Fibroblast of lung (primary cell): ENCODE measurements around the gene PC. TPM values are rescaled to one million over a fixed set of nuclear protein-coding genes. Genes with fewer than 3 reads are reported as not detected.
A peak's percentile ranks its signal among the peaks of the same experiment; 100 is the strongest.

Experiments used
- DNase-seq, 2 donors: peaks; one replicate each; pipeline versions ENCODE4 v3.0.0 to v3.0.0-alpha.2; 2010; ENCODE audit warnings: low read depth in 2 of 2
- H2AFZ ChIP-seq: 2 replicates; pipeline ENCODE4 v1.5.1; 2012; ENCODE audit warnings: low read length, control low read depth, inconsistent platforms
- H3K27ac ChIP-seq: 2 replicates; pipeline ENCODE4 v1.5.1; 2011; ENCODE audit warnings: low read length, control low read depth; ENCODE audit not compliant: insufficient read depth
- H3K27me3 ChIP-seq: 2 replicates; pipeline ENCODE4 v1.5.1; 2011; ENCODE audit warnings: mild to moderate bottlenecking, low read length; ENCODE audit not compliant: control insufficient read depth, insufficient read depth
- H3K36me3 ChIP-seq: 2 replicates; pipeline ENCODE4 v1.5.1; 2011; ENCODE audit warnings: low read length; ENCODE audit not compliant: control insufficient read depth, insufficient read depth
- H3K4me1 ChIP-seq: 2 replicates; pipeline ENCODE4 v1.5.1; 2011; ENCODE audit warnings: low read length; ENCODE audit not compliant: control insufficient read depth, insufficient read depth; ENCODE audit errors: extremely low read depth
- H3K4me2 ChIP-seq: 2 replicates; pipeline ENCODE4 v1.5.1; 2011; ENCODE audit warnings: low read length, control low read depth; ENCODE audit not compliant: insufficient read depth; ENCODE audit errors: extremely low read depth
- H3K4me3 ChIP-seq, 4 experiments: fragments of 200-600 bp in 1 of 4; sonication (generic) in 1 of 4; replicated peaks in 1 of 4; 2 replicates each; pipeline ENCODE4 v1.5.1; 2011 to 2016; ENCODE audit warnings: low read length in 4 of 4, low read depth in 3 of 4, mild to moderate bottlenecking in 3 of 4, control low read depth in 2 of 4, inconsistent platforms in 1 of 4, mixed read lengths in 1 of 4; ENCODE audit not compliant: insufficient read depth in 1 of 4; ENCODE audit errors: control extremely low read depth in 1 of 4
- H3K79me2 ChIP-seq: 2 replicates; pipeline ENCODE4 v1.5.1; 2012; ENCODE audit warnings: mild to moderate bottlenecking, low read length, inconsistent platforms; ENCODE audit not compliant: control insufficient read depth, insufficient read depth
- H3K9ac ChIP-seq: 2 replicates; pipeline ENCODE4 v1.5.1; 2011; ENCODE audit warnings: mild to moderate bottlenecking, low read length, control low read depth; ENCODE audit not compliant: insufficient read depth
- H3K9me3 ChIP-seq: 2 replicates; pipeline ENCODE4 v1.5.1; 2012; ENCODE audit warnings: low read depth, low read length; ENCODE audit not compliant: control insufficient read depth, insufficient read depth
- H4K20me1 ChIP-seq: 2 replicates; pipeline ENCODE4 v1.5.1; 2011; ENCODE audit warnings: low read length; ENCODE audit not compliant: control insufficient read depth, insufficient read depth; ENCODE audit errors: extremely low read depth
- EZH2 ChIP-seq: IDR thresholded peaks from 2 replicates; pipeline ENCODE4 v1.5.1; 2012; ENCODE audit warnings: low read length, control low read depth, mild to moderate bottlenecking; ENCODE audit errors: missing control alignments
- polyA plus RNA-seq, 2 donors: library from polyadenylated mRNA; depleted of rRNA in 1 of 2; stranded (reverse) in 1 of 2; unstranded in 1 of 2; fragments of >200 nt; gene quantifications; 2 replicates each; pipeline ENCODE4 v1.2.1, GENCODE V29; 2011 to 2012; ENCODE audit warnings: missing spikeins in 1 of 2
- total RNA-seq: library from RNA; depleted of rRNA; stranded (reverse); fragments of >200 nt; gene quantifications from 2 replicates; pipeline ENCODE4 v1.2.1, GENCODE V29; 2014
- TF ChIP-seq, protein P1 (sequence below), 2 donors: IDR thresholded peaks in 1 of 2; conservative IDR thresholded peaks in 1 of 2; 1 replicate in 1 of 2; 2 replicates in 1 of 2; pipeline ENCODE4 v1.5.1; 2011 to 2012; ENCODE audit warnings: low read length in 2 of 2, control low read depth in 1 of 2, inconsistent platforms in 1 of 2, low read depth in 1 of 2, mild to moderate bottlenecking in 1 of 2

The PC gene
- total and polyA plus RNA-seq, 2 donors (not counting 1 experiment from before 2014, with no cell fraction given) = 5.1 to 22.8 TPM

DNA sequence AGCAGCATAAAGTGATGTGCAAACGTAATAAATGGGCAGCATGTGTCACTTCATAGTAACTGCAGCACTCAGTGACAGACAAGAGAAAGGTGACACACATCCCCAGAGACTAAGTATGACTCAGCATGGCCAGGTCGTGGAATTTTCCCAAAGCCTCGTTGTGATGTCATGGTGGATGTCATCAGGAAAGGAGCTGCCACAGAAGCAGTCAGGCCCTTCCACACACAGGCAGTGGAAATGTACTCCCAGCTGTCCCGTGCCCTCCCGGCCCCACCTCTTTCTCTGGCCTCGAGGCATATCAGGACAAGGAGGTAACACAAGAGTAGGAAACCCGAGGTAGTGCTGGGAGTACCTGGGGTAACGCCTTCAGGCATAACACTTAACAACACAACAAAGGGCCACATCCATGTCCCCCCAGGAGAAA lies 8.1 kb downstream of the PC start:
- Histone ChIP-seq H3K79me2 (no peaks in the 10 kb centered on the region), H4K20me1 (no peaks in the 10 kb centered on the region), H3K9me3 (no peaks in the 10 kb centered on the region), H3K36me3 (peaks cover 1% of the 10 kb centered on the region), H3K9ac (no peak overlapping the region), H3K4me1 (peaks cover 9% of the 10 kb centered on the region), H2AFZ (no peak overlapping the region), H3K27me3 (no peaks in the 10 kb centered on the region), H3K4me2 (no peak overlapping the region), H3K27ac (peak overlapping the region; percentile 26), H3K4me3 (no peak overlapping the region)
- peak; percentile 75 to 79 for DNase-seq
- no peak for TF ChIP-seq EZH2
- TF ChIP-seq, protein P1, sequence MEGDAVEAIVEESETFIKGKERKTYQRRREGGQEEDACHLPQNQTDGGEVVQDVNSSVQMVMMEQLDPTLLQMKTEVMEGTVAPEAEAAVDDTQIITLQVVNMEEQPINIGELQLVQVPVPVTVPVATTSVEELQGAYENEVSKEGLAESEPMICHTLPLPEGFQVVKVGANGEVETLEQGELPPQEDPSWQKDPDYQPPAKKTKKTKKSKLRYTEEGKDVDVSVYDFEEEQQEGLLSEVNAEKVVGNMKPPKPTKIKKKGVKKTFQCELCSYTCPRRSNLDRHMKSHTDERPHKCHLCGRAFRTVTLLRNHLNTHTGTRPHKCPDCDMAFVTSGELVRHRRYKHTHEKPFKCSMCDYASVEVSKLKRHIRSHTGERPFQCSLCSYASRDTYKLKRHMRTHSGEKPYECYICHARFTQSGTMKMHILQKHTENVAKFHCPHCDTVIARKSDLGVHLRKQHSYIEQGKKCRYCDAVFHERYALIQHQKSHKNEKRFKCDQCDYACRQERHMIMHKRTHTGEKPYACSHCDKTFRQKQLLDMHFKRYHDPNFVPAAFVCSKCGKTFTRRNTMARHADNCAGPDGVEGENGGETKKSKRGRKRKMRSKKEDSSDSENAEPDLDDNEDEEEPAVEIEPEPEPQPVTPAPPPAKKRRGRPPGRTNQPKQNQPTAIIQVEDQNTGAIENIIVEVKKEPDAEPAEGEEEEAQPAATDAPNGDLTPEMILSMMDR (conservative IDR thresholded peaks at IDR 0.05 in 1 of 2, IDR thresholded peaks at IDR 0.05 in 1 of 2; ENCODE audit: low read depth in 1 of 2, low read length in 2 of 2) = no peak

DNA sequence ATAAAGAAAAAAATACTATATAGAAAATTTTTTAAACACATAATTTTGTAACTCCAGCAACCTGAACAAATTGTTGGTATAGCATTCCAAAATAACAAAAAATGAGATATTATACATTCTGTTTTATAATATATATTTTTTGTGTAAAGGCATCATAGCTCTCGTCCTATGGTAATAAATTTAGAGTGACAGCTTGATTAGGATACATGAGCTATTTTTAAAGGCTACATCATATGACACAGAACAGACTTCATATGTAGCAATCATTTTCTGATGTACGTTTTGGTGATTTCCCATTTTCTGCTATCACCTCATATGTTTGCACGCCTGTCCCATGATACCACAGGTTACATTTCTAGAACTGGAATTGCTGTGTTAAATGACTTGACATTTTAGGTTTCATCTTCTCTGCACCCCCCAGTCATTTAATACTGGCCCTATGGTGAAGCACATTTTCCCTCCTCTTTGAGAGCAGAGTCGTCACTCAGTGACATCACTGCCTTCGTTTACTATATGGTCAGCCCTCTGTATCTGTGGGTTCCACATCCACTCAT lies 19.5 kb downstream of the PC start:
- H3K4me2 ChIP-seq = no peak overlapping the region
- no peaks in the 10 kb centered on the region for H4K20me1 ChIP-seq
- no peaks in the 10 kb centered on the region for H3K79me2 ChIP-seq
- H3K27me3 ChIP-seq = no peaks in the 10 kb centered on the region
- TF ChIP-seq, protein P1 (conservative IDR thresholded peaks at IDR 0.05 in 1 of 2, IDR thresholded peaks at IDR 0.05 in 1 of 2; ENCODE audit: low read depth in 1 of 2, low read length in 2 of 2) = no peak
- no peak for TF ChIP-seq EZH2
- H3K36me3 ChIP-seq = no peaks in the 10 kb centered on the region
- H3K27ac ChIP-seq = no peak overlapping the region
- no peaks in the 10 kb centered on the region for H3K4me1 ChIP-seq
- no peak overlapping the region for H2AFZ ChIP-seq
- H3K4me3 ChIP-seq = no peak overlapping the region
- no peaks in the 10 kb centered on the region for H3K9me3 ChIP-seq
- no peak for DNase-seq
- no peak overlapping the region for H3K9ac ChIP-seq

DNA sequence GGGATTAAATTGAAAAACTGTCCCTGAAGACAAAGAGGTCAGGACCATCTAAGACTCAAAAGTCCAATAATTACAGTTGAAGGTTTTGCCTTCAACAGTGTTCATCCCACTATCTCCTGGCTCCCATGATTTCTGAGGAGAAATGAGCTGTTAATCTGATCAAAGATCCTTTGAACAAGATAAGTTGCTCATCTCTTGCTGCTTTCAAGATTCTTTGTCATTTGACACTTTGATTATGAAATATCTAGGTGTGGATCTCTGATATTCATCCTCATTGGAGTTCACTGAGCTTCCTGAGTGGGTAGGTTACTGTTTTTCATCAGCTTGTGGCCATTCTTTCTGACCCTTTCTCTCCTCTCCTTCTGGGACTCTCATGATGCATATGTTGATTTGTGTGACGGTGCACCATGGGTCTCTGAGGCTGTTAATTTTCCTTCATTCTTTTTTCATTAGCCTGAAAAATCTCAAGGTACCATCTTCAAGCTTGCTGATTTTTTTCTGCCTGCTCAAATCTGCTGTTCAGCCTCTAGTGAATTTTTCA lies 20.9 kb downstream of the PC start:
- H3K9ac ChIP-seq = no peak overlapping the region
- TF ChIP-seq EZH2 = no peak
- TF ChIP-seq, protein P1 (conservative IDR thresholded peaks at IDR 0.05 in 1 of 2, IDR thresholded peaks at IDR 0.05 in 1 of 2; ENCODE audit: low read depth in 1 of 2, low read length in 2 of 2) = no peak
- no peak for DNase-seq
- H3K27ac ChIP-seq = no peak overlapping the region
- H2AFZ ChIP-seq = no peak overlapping the region
- H3K4me3 ChIP-seq = no peak overlapping the region
- H3K27me3 ChIP-seq = no peaks in the 10 kb centered on the region
- no peaks in the 10 kb centered on the region for H3K79me2 ChIP-seq
- H4K20me1 ChIP-seq = no peaks in the 10 kb centered on the region
- no peak overlapping the region for H3K4me2 ChIP-seq
- H3K4me1 ChIP-seq = no peaks in the 10 kb centered on the region
- H3K36me3 ChIP-seq = no peaks in the 10 kb centered on the region
- no peaks in the 10 kb centered on the region for H3K9me3 ChIP-seq
